GM13977 (cell line): ENCODE results near the gene TMED4.
A peak's percentile ranks its signal among the peaks of the same experiment; 100 is the strongest.

Source experiments
- DNase-seq: peaks from one replicate; pipeline ENCODE4 v3.0.0; 2012; ENCODE audit warnings: low spot score
- CTCF ChIP-seq: IDR thresholded peaks from 2 replicates; pipeline ENCODE4 v1.5.1; 2012; ENCODE audit warnings: mild to moderate bottlenecking, control low read depth; ENCODE audit not compliant: insufficient read depth; ENCODE audit errors: extremely low read depth, missing control alignments
- in situ Hi-C: fragments of 300-500 bp; cut with MboI; formaldehyde crosslinking; loops from one replicate; pipeline ENCODE4 v1.12.0; 2022; ENCODE audit warnings: low sequenced_read_pairs, low pct_unique_long_range_greater_than_20kb, mixed read lengths, inconsistent platforms; ENCODE audit not compliant: unreplicated experiment

The TMED4 gene

GRCh38 chr7:44573464-44574286, 8.4 kb downstream of the TMED4 start, which contains the start of gene DDX56:
Gene DDX56, minus strand, starts transcription at chr7:44573908. Its CDS starts 13 bp downstream, at chr7:44573895.
- in situ Hi-C loops: no loop called here
- no peak for TF ChIP-seq CTCF

GRCh38 chr7:44572771-44573170, 9.3 kb downstream of the TMED4 start:
- no peak for DNase-seq
- in situ Hi-C loops: no loop called here
- no peak for TF ChIP-seq CTCF

More at GRCh38 chr7:44573464-44574286, 8.4 kb downstream of the TMED4 start, which contains the start of gene DDX56:
- peak; percentile 92 for DNase-seq

GRCh38 chr7:44569959-44570358, 12.1 kb downstream of the TMED4 start:
- in situ Hi-C loops: no loop called here
- DNase-seq: no peak
- TF ChIP-seq CTCF: no peak

- no peak for TF ChIP-seq CTCF
- in situ Hi-C loops: no loop called here
- DNase-seq: no peak
Measured at GRCh38 chr7:44568771-44569560, 13.1 kb downstream of the TMED4 start.

GRCh38 chr7:44567884-44568283, 14.1 kb downstream of the TMED4 start:
- no peak for TF ChIP-seq CTCF
- in situ Hi-C loops: no loop called here

GRCh38 chr7:44566680-44567079, 15.4 kb downstream of the TMED4 start:
- in situ Hi-C loops: no loop called here
- DNase-seq: no peak
- TF ChIP-seq CTCF: no peak

More at GRCh38 chr7:44567884-44568283, 14.1 kb downstream of the TMED4 start:
- DNase-seq: no peak
